GM19328 (cell line): ENCODE results near the gene GCC2.
"Not testable (repeated sequence)": the region's sequence is repeated elsewhere in the genome, so short reads cannot be mapped to it uniquely, and the experiment has no call there.

Source experiments
- ATAC-seq: cut with Tn5 transposase; IDR thresholded peaks from one replicate; pipeline ENCODE4 v1.9.1; 2021; ENCODE audit warnings: mild to moderate bottlenecking, moderate library complexity; ENCODE audit not compliant: unreplicated experiment

GCC2 gene

GRCh38 chr2:108507620-108508019, 58.6 kb downstream of the GCC2 start:
- not testable (repeated sequence) for ATAC-seq

GRCh38 chr2:108512431-108512830, 63.4 kb downstream of the GCC2 start:
- not testable (repeated sequence) for ATAC-seq

- not testable (repeated sequence) for ATAC-seq
Measured at GRCh38 chr2:108514478-108514877, 65.5 kb downstream of the GCC2 start.

GRCh38 chr2:108524688-108525087, 75.7 kb downstream of the GCC2 start:
- not testable (repeated sequence) for ATAC-seq

- ATAC-seq = not testable (repeated sequence)
Measured at GRCh38 chr2:108525258-108525657, 76.3 kb downstream of the GCC2 start.

GRCh38 chr2:108531674-108532055, 82.7 kb downstream of the GCC2 start:
- ATAC-seq = no peak

- ATAC-seq = peak; percentile 83
Measured at GRCh38 chr2:108533832-108534583, 85.0 kb downstream of the GCC2 start, which contains the start of gene LIMS1. LIMS1 (plus strand) TSS chr2:108534470; CDS start chr2:108534563, 93 bp downstream.

- peak; percentile 29 for ATAC-seq
Measured at GRCh38 chr2:108534584-108535356, 85.8 kb downstream of the GCC2 start.

GRCh38 chr2:108535357-108535631, 86.3 kb downstream of the GCC2 start:
- ATAC-seq = no peak

GRCh38 chr2:108536133-108536780, 87.3 kb downstream of the GCC2 start:
- no peak for ATAC-seq

GRCh38 chr2:108536911-108537310, 87.9 kb downstream of the GCC2 start:
- ATAC-seq = no peak

GRCh38 chr2:108538000-108538625, 89.1 kb downstream of the GCC2 start:
- no peak for ATAC-seq

- no peak for ATAC-seq
Measured at GRCh38 chr2:108541451-108541850, 92.4 kb downstream of the GCC2 start.

GRCh38 chr2:108542071-108542470, 93.1 kb downstream of the GCC2 start:
- ATAC-seq = no peak

- ATAC-seq = no peak
Measured at GRCh38 chr2:108547606-108548005, 98.6 kb downstream of the GCC2 start.

GRCh38 chr2:108548208-108549003, 99.4 kb downstream of the GCC2 start:
- ATAC-seq = no peak

- no peak for ATAC-seq
Measured at GRCh38 chr2:108552566-108552965, 103.6 kb downstream of the GCC2 start.

GRCh38 chr2:108553209-108553919, 104.4 kb downstream of the GCC2 start:
- no peak for ATAC-seq

- ATAC-seq = no peak
Measured at GRCh38 chr2:108554528-108554927, 105.5 kb downstream of the GCC2 start.

- ATAC-seq = no peak
Measured at GRCh38 chr2:108555572-108555971, 106.6 kb downstream of the GCC2 start.
